Measurements from ENCODE around the gene POLH. TPM values are rescaled to one million over a fixed set of nuclear protein-coding genes. Genes with fewer than 3 reads are reported as not detected.

The POLH gene
- total RNA-seq, 2 experiments from 2014 or later = 67.3 to 93.5 TPM

DNA sequence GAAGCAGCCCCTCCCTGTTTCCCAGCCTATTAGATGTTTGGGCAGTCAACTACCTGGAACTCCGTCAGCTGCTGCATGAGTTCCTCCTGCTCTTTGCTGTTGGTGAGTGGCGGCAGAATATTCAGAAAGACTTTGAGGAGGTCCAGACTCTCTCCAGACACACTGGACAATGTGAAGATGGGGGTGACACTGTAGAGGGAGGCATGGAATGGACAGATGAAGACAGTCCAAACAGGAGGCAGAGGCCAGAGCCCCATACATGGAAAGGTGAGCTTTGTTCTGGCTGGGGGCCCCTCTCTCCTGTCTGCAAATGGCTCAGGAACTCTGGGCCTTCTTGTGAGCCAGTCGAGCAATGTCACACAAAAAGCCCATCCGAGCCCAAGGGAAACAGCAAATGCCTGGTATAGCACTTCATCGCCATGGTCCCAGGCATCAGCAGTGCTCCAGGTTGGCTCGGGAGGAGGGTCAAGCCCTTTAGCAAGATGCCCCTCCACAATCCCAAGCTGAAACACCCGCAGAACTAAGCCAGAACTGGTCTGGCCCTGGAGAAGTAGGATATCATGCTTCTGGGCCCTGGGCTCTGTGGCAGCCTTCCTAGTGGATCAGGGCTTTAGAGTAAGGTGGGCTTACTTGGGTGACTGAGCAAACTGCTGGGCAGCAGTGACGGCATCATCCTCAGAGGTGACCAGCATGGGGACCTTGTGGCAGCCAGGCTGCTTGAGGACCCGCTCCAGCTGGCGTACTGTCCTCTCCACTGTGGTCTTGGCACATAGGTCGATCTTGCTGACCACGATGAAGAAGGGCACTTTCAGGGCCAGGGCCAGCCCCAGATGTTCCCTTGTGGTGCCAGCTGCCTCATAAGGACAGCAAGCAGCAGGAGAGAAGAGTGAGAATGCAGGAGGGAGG is 48.1 kb downstream of the POLH start:
- no peak overlapping the region for H3K27ac ChIP-seq (ENCODE audit: low read depth, low read length, poor library complexity, severe bottlenecking)
- H3K9me2 ChIP-seq (ENCODE audit: insufficient read depth, low read length) = no peaks in the 10 kb centered on the region
- H3K4me3 ChIP-seq (ENCODE audit: low read depth, low read length, poor library complexity, severe bottlenecking) = no peak overlapping the region
- no peak overlapping the region for H2AFZ ChIP-seq (ENCODE audit: low read length)
- peaks cover 19% of the 10 kb centered on the region; the same call in 1 of the 2 replicates for H3K79me2 ChIP-seq (ENCODE audit: insufficient read depth, low read depth, low read length)
- no peaks in the 10 kb centered on the region for H3K9me3 ChIP-seq (ENCODE audit: low read length)
- POLR2A ChIA-PET = no interaction called here
- no peaks in the 10 kb centered on the region for H4K20me1 ChIP-seq (ENCODE audit: insufficient read depth, low read length)
- peaks cover 82% of the 10 kb centered on the region for H3K36me3 ChIP-seq (ENCODE audit: insufficient read depth, low read length)
- H3K4me1 ChIP-seq (ENCODE audit: insufficient read depth, low read length, poor library complexity, severe bottlenecking) = peaks cover 18% of the 10 kb centered on the region
- no peak overlapping the region for H3K4me2 ChIP-seq (ENCODE audit: low read length)
- intact Hi-C loops (cut with micrococcal nuclease; ENCODE audit: unreplicated experiment) = no loop called here
- CTCF ChIA-PET (ENCODE audit: unreplicated experiment) = no interaction called here
- no peak for DNase-seq (ENCODE audit: low spot score)
- no peak for TF ChIP-seq EZH2phosphoT487 (IDR thresholded peaks at IDR 0.05; ENCODE audit: borderline replicate concordance, low read depth, low read length)
- TF ChIP-seq, protein P1, sequence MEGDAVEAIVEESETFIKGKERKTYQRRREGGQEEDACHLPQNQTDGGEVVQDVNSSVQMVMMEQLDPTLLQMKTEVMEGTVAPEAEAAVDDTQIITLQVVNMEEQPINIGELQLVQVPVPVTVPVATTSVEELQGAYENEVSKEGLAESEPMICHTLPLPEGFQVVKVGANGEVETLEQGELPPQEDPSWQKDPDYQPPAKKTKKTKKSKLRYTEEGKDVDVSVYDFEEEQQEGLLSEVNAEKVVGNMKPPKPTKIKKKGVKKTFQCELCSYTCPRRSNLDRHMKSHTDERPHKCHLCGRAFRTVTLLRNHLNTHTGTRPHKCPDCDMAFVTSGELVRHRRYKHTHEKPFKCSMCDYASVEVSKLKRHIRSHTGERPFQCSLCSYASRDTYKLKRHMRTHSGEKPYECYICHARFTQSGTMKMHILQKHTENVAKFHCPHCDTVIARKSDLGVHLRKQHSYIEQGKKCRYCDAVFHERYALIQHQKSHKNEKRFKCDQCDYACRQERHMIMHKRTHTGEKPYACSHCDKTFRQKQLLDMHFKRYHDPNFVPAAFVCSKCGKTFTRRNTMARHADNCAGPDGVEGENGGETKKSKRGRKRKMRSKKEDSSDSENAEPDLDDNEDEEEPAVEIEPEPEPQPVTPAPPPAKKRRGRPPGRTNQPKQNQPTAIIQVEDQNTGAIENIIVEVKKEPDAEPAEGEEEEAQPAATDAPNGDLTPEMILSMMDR (conservative IDR thresholded peaks at IDR 0.05; ENCODE audit: low read length) = no peak
- BruUV-seq (replicated peaks) = no TSS peak

DNA sequence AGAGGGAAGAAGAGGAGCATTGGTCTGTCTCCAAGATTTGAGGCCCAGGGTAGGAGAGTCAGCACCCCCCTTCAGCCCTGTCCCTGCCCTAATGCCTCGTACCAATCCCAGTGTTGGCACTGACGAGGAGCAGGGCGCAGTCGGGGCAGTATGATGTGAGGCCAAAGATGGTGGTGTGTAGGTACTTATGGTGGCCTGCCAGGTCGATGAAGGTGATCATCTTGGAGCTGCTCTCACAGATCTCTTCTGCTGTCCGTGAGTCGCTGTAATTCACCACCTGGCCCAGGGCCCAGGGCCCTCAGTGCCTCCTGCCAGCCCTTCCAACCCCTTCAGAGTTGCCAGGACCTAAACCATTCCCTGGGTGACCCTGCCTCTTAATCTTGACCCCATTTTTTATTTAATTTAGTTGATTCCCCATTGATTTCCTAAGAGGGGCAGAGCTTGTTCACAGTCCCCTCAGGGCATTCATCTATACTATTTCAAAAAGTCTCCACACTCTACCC is 48.9 kb downstream of the POLH start:
- Histone ChIP-seq H3K4me3 (ENCODE audit: low read depth, low read length, poor library complexity, severe bottlenecking) (no peak overlapping the region), H4K20me1 (ENCODE audit: insufficient read depth, low read length) (no peaks in the 10 kb centered on the region), H3K9me3 (ENCODE audit: low read length) (no peaks in the 10 kb centered on the region), H3K4me1 (ENCODE audit: insufficient read depth, low read length, poor library complexity, severe bottlenecking) (peaks cover 18% of the 10 kb centered on the region), H3K79me2 (ENCODE audit: insufficient read depth, low read depth, low read length) (peaks cover 19% of the 10 kb centered on the region; the same call in 1 of the 2 replicates), H3K27ac (ENCODE audit: low read depth, low read length, poor library complexity, severe bottlenecking) (no peak overlapping the region), H3K9me2 (ENCODE audit: insufficient read depth, low read length) (no peaks in the 10 kb centered on the region), H3K4me2 (ENCODE audit: low read length) (no peak overlapping the region), H2AFZ (ENCODE audit: low read length) (no peak overlapping the region), H3K36me3 (ENCODE audit: insufficient read depth, low read length) (peaks cover 75% of the 10 kb centered on the region)
- intact Hi-C loops (cut with micrococcal nuclease; ENCODE audit: unreplicated experiment) = no loop called here
- DNase-seq (ENCODE audit: low spot score) = no peak
- CTCF ChIA-PET (ENCODE audit: unreplicated experiment) = no interaction called here
- BruUV-seq (replicated peaks) = no TSS peak
- POLR2A ChIA-PET = no interaction called here
- TF ChIP-seq, protein P1 (conservative IDR thresholded peaks at IDR 0.05; ENCODE audit: low read length) = no peak
- no peak for TF ChIP-seq EZH2phosphoT487 (IDR thresholded peaks at IDR 0.05; ENCODE audit: borderline replicate concordance, low read depth, low read length)

Measured in OCI-LY7 (cell line).